ENCODE results near the gene ZNF273.

Gene ZNF273

DNA sequence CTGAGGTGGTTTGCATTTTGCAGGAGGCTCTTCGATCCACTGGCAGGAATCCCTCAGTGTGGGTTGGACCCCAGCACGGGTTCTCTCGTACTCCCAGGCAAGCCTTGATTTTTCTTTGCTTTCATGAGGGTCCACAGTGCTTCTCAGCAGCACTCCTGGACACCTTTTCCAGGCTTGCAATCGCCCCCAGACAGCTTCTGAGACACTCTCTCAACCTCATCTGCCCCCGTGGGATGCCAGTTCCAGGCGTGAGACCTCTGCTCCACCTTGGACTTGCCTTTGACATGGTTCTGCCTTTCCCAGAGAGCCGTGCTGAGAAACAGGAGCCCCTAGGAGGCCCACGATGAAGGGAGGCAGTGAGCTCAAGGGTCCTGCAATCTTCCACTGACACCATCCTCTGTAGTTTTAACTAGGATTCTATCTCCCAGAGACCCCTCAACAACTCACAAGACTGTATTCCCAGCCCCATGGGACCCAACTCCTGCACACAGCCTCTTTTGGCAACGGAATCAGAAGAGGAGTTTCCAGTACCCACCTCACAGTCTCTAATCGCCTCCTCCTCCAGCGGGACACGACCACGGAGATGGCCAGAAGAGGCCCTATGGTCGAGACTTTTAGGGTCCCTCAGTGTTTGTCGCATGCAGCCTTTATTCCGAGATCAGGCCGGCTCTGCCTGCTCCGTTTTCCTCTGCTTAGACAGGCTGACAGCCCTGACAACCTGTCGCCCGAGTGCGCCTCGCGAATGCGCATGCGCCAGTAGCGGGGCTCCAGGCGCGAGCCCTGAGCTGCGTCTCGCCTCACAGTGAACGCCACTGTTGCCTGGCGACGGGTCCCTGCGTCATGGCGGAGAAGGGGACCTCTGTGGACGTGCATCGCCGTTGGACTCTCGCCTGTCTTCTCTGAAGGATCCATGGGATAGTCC is 26.0 kb upstream of the ZNF273 start:
- peak; percentile 39 for DNase-seq (ENCODE audit: low read depth)

DNA sequence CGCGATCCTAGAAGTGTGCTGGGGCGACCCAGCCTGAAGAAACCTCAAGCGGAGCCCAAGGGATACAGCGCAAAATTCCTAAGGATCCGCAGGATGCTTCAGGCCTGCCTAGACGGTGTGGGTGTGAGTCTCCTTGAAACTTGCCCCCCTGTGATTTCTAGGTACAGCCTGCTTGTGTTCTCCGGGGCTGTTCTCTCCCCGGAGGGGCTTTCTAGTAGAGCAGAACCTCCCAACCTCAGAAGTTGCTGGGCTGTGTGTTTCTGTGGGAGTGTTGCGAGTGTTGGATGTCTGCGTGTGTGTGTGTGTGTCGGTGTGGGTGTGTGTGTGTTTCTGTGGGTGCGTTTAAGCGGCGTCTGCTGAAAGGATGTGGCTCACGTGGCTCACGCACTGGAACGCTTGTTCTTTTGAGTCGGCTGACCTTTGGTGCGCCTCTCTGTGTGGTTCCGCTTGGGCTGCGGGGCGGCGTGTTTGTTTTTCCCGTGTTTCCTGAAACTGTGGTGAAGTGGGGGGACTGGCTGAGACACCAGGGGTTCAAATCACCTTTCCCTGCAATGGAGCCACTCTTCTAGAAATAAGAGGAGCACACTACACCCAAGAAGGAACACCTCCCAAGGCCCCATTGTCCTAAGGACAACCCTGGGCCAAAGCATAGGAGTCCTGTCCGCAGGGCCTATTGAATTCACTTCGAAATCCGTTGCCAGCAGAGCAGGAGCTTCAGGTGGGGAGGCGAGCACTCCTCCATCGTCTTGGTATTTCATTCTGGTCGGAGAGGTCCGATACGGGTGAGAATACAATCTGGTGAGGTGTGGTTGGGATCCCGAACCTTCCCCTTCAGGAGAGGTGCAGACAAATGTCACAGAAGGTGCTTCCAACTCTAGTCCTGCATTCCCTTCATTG is 25.1 kb upstream of the ZNF273 start:
- no peak for DNase-seq (ENCODE audit: low read depth)

DNA sequence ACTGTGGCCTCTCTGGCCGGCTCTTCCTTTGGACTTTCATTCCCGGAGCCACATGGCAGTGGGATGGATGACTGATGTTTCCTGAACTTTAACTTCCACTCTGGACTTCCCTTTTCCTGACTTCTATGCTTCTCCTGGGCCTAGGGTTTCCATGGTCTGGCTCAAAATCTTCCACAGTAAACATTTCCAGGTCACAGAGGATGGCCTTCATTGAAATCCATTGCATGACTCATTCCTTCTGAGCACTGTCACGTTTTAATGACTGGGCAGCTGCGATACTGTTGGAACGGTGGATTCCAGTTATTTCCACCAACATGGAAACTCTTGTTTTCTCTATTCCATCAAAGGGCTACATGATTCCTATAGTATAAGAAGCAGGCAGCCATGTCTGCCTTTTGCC is 24.4 kb upstream of the ZNF273 start:
- no peak for DNase-seq (ENCODE audit: low read depth)

DNA sequence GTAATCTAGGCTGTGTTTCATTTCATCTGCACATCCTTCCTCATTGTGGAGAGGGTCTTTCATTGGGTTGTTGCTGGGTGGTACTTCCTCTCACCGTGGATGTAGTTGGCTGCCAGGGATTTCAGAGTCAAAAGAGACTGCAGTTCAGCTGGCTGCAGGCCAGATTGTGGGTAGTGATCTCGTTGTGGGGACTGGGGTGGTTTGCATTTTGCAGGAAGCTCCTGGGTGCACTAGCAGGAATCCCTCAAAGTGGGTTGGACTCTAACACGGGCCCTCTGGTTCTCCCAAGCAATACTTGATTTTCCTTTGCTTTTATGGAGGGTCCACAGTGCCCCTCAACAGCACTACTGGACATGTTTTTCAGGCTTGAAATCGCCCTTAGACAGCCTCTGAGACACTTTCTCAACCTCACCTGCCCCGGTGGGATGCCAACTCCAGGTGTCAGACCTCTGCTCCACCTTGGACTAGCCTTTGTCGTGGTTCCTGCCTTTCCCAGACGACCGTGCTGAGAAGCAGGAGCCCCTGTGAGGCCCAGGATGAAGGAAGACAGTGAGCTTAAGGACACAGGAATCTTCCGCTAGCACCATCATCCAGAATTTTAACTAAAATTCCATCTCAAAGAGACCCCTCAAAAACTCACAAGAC is 23.9 kb upstream of the ZNF273 start:
- no peak for DNase-seq (ENCODE audit: low read depth)

DNA sequence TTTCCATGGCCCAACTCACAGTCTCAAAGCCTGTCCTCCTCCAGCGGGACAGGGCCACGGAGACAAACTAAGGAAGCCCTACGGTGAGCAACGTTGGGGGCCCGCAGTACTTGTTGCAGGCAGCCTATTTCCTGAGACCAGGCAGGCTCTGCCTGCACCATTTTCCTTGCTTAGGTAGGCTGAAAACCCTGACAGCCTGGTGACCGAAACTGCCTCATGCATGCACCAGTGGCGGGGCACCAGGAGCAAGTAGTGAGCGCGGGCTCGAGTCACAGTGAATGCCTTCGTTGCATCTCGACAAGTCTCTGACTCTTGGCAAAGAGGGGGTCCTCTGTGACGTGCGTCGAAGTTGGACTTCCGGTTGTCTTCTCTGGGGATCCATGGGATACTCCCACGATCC is 23.3 kb upstream of the ZNF273 start:
- DNase-seq (ENCODE audit: low read depth), result no peak

DNA sequence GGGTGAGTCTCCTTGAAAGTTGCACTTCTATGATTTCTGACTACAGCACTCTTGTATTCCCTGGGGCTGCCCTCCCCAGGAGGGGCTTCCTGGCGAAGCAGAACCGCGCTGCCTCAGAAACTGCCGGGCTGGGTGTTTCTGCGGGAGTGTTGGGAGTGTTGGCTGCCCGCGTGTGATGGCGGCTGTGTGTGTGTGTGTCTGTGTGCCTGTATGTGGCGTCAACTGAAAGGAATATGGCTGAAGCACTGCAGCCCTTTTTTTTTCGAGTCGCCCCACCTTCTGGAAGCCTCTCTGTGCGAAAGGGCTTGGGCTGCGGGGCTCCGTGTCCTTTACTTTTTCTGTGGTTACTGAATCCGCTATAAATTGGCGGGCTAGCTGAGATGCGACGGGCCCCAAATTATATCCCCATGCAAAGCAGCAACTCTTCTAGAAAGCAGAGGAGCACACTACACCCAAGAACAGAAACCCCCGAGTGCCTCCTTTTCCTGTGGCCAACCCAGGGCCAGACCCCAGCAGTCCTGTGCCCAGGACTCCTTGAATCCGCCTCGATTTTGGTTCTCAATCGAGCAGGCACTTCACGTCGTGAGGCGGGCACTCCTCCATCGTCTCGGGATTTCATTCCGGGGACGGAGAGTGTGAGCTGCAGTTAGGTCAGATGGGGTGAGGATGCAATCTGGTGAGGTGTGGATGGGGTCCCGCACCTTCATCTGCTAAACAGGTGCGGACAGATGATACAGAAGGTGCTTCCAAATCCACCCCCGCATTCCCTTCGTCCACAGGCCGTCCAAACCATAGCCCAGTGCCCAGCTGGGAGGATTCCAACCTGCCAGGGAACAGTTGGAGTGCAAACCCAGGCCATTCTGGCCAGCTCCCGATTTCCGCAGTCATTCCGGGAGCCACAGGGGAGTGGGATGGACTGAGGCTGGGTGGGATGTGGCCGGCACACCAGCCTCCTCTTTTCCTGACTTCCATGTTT is 22.5 kb upstream of the ZNF273 start:
- DNase-seq (ENCODE audit: low read depth), result no peak

DNA sequence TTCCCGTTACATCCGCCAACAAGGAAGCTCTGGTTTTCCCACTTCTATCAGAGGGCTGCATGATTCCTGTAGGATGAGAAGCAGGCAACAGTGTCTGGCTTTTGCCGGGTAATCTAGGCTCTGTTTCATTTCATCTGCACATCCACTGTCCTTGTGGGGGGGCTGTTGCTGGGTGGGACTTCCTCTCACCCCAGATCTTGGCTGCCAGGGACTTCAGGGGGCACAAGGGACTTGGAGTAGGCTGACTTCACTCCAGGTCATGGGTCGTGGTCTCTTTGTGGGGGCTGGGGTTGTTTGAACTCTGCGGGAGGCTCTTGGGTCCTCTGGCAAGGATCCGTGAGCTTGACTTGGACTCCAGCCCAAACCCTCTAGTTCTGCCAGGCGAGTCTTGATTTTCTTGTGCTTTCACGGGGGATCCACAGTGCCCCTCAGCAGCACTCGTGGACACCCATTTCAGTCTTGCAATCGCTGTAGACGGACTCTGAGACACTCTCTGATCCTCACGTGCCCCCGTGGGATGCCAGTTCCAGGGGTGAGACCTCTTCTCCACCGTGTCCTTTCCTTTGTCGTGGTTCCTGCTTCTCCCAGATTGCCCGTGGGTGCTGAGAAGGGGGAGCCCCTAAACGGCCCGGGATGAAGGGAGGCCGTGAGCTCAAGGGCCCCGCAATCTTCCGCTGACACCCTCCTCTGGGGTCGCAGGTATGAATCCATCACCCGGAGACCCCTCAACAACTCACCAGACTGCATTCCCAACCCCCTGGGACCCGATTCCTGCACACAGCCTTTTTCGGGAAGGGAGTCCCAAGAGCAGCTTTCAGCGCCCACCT is 21.4 kb upstream of the ZNF273 start:
- no peak for DNase-seq (ENCODE audit: low read depth)

DNA sequence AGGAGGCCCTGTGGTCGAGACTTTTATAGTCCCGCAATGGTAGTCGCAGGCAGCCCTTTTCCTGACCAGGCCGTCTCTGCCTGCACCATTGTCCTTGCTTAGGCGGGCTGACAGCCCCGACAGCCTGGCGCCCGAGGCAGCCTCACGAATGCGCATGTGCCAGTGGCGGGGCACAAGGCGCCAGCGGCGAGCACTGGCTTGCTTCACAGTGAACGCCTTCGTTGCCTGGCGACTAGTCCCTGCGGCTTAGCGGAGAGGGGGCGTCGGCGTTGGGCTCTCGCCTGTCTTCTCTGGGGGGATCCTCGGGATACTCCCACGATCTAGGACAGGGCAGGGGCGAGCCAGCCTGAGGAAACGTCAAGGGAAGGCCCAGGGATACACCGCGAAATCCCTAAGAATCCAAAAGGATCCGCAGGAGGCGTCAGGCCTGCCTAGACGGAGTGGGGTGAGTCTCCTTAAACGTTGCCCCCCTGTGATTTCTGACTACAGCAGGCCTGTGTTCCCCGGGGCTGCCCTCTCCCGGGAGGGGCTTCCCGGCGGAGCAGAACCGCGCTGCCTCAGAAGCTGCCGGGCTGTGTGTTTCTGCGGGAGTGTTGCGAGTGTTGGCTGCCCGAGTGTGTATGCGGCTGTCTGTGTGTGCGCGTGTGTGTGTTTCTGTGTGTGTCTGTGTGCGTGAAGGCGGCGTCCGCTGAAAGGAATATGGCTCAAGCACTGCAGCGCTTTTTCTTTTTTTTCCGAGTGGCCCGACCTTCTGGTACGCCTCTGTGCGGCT is 20.5 kb upstream of the ZNF273 start:
- no peak for DNase-seq (ENCODE audit: low read depth)

DNA sequence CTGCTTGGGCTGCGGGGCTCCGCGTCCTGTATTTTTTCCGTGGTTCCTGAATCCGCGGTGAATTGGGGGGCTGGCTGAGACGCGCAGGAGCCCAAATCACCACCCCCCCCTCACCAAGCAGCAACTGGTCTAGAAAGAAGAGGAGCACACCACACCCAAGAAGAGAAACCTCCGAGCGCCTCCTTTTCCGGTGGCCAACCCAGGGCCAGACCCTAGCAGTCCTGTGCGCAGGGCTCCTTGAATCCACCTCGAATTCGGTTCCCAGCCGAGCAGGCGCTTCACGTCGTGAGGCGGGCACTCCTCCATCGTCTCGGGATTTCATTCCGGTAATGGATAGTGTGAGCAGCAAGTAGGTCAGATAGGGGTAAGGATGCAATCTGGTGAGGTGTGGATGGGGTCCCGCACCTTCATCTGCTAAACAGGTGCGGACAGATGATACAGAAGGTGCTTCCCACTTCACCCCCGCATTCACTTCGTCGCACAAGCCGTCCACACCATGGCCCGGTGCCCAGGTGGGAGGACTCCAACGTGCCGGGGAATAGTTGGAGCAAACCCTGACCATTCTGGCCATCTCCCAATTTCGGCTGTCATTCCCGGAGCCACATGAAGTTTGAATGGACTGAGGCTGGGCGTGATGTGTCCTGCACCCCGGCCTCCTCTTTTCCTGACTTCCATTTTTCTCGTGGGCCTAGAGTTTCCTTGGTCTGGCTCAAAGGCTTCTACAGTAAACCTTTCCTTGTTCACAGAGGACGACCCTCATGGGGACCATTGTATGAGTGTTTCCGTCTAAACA is 19.8 kb upstream of the ZNF273 start:
- no peak for DNase-seq (ENCODE audit: low read depth)

DNA sequence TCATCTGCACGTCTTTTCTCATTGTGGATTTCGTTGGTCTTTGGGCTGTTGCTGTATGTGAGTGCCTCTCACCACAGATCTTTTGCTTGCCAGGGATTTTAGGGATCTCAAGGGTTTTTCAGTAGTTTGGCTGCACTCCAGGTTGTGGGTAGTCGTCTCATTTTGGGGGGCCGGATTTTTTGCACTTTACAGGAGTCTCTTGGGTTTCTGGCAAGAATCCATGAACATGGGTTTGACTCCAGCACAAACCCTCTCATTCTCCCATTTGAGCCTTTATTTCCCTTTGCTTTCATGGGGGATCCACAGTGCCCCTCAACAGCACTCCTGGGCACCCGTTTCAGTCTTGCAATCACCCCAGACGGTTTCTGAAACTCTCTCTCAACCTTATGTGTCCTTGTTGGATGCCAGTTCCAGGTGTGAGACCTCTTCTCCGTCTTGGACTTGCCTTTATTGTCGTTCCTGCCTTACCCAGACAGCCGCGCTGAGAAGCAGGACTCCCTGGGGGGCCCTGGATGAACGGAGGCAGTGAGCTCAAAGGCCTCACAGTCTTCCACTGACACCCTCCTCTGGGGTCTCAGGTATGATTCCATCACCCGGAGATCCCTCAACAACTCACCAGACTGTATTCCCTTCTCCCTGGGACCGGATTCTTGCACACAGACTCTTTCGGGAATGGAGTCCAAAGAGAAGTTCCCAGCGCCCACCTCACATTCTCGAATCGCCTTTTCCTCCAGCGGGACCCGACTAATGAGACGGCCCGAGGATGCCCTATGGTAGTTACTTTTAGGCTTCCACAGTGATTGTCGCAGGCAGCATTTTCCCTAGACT is 18.8 kb upstream of the ZNF273 start:
- no peak for DNase-seq (ENCODE audit: low read depth)

DNA sequence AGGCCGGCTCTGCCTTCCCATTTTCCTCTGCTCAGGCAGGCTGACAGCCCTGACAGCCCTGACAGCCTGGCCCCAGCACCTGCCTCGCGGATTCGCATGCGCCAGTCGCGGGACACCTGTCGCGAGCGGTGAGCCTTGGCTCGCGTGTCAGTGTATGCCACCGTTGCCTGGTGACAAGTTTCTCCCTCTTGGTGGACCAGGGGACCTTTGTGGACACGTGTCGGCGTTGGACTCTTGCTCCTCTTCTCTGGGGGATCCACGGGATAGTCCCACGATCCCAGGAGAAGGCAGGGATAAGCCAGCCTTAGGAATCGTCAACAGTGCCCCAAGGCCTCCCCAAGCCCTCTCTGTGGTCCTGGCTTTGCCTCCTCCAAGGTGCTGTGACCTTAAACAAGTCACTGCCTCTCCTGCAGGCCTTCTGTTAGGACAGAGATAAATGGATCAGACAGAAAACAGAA is 18.1 kb upstream of the ZNF273 start:
- DNase-seq (ENCODE audit: low read depth), result no peak

DNA sequence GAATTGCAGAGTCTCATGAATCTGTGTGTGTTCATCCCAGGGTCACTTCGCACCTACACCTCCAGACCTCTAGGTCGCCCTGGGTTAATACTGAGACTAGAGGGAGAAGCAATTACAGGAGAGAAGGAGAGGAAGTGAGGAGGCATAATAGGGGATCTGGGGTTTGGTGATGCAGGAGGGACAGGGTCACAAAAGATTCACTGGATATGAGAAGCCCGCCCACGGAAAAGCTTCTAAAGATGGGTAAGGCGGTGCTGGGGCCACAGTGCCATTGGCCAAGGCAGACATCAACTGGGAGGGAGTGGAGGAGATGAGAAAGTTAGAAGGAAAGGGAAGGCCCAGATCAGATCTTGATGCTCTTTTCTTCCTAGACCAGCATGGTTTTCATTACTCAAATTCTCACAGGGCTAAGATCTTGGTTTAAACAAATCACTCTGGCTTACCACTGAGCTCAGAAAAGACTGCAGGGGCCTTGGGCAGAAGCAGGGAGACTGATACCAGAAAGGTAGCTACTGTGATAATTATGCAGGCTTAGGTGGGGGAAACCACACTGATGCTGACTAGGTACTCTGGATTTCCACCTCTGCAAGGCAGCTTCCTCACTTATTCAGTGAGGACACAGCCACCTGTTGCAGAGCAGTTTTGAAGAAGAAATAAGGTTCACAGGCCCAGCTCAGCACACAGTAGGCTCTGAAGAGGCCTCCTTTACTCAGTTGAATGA is 17.4 kb upstream of the ZNF273 start:
- DNase-seq (ENCODE audit: low read depth), result no peak

DNA sequence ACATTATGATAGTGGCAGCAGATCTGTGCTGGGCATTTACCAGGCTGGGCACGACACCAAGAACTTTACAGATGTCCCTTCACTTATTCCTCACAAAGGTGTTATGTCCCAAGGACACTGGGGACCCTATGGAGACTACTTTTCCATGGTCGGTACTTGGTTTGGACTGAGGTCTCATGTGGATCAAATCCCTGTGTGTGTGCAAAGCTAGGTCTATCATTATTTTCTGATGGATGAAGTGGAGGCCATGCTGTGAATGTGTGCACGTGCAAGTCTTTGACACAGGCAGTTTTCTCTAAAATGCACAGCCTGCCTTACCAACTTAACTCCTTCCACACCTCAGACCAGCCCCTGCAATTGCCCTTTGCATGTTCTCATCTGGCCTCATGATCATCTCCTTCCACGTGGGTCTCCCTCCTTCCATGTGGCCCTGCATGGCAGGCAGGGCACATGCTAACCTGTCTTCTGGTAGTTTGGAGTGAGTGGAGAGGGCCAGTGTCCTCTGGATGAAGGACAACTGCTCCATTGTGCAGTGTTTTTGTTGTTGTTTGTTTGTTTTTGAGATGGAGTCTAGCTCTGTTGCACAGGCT is 16.0 kb upstream of the ZNF273 start:
- DNase-seq (ENCODE audit: low read depth), result no peak

DNA sequence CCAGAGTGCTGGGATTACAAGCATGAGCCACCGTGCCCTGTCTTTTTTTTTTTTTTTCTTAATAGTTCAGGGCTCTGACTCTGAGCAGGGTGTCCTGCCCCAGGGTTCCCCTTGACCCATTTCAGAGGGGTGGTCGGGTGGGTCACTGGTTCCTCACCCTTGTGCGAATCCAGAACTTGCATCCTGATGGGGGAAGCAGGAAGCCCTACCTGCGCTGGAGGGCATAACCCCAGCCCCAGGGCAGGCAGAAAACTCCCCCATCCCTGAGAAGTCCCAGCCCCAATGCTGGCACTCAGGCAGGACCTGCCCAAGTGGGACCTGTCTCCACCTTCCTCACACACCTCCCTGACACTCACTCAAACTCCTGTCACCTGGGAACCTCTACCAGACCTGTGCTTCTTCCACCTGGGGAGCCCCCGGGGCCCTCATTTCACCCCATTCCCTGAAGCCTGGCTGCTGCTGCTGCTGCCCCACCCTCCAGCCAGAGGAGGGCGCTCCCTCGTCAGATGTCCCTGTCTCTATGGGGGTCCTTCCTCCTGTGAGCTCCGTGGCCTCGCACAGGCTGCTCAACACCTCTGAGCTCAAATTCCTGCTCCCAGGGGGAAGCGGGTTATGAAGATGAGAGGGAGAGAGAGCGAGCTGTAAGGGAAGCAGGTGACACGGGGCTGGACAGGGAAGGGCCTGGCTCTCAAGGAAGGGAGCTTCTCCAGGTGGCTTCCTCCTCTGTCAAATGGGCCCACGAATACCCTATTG is 15.1 kb upstream of the ZNF273 start:
- no peak for DNase-seq (ENCODE audit: low read depth)

DNA sequence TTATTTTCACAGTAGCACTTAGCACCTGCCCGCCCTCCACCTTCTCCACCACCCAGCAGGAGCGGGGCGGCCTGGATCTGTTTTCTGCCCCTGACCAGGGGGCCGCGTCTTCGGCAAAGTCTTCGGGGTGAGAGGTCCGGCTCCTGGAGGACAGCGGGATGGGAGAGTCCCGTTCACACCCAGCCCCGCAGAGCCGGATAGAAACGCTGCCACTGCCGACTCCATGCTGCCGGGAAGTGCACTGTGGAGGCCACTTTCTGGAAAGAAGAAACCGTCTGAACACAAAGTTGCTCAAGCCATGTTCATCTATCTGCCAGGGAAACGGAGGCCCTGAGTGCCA is 14.5 kb upstream of the ZNF273 start:
- DNase-seq (ENCODE audit: low read depth), result no peak

Data from stimulated activated CD8-positive, alpha-beta memory T cell treated with anti-CD3 and anti-CD28 coated beads, Interleukin-7, amount 100 ng/mL, for 24 hours (primary cell).